NK-92 treated with Interleukin-12 subunit alpha and Interleukin-12 subunit beta, amount 100 ng/mL, for 24 hours (cell line): Measurements from ENCODE around the gene MAML3.

Experiments used
- DNase-seq: peaks from one replicate; lab custom pipeline; 2025; lab: John Stamatoyannopoulos, UW

MAML3 gene

GRCh38 chr4:139863531-139863930 is 290.5 kb downstream of the MAML3 start:
- DNase-seq: no peak

DNA sequence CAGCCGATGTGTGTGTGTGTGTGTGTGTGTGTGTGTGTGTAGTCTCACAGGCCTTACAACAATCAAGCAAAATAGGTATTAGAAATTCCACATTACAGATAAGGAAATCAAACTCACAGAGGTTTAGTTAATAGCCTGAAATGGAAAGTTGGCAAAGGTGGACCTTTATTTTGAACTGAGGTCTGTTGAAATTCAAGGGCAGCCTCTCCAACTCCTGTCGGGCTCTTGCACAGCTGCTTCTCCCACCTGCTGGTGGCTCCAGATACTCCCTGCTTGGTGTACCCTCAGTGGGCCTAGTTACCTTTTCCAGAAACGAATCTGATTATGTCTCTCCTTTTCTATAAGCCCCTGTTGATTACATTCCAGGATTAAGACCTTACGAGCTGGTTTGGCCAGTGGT is 292.5 kb downstream of the MAML3 start:
- no peak for DNase-seq

DNA sequence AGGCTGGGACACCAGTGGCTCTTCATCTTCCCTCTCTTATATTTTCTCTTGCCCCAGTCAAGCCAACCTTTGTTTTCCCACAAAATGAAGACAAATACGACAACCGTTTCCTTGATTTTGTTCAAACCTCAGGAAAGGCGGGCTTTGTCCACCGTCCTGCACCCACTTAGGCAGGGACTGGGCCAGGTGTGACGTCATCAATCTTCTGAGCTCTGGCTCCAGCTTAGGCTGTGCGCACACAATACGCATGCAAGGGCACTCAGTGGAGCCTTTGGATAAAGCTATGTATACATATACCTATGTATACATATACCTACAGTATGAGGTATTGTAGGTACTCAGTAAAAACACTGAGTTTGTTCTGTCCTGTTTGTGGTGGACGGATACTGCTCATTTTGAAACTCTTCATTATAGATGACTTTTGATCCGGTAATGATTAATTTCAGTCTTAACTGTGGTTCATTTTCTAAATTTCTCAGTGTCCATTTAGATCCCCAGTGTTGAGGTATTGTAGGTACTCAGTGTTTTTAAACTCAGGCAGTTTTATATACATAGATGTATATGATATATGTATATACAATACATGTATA is 293.5 kb downstream of the MAML3 start:
- DNase-seq: no peak

GRCh38 chr4:139859876-139860275 is 294.1 kb downstream of the MAML3 start:
- DNase-seq: no peak

- DNase-seq: no peak
Measured at GRCh38 chr4:139858436-139859205, 295.4 kb downstream of the MAML3 start.

DNA sequence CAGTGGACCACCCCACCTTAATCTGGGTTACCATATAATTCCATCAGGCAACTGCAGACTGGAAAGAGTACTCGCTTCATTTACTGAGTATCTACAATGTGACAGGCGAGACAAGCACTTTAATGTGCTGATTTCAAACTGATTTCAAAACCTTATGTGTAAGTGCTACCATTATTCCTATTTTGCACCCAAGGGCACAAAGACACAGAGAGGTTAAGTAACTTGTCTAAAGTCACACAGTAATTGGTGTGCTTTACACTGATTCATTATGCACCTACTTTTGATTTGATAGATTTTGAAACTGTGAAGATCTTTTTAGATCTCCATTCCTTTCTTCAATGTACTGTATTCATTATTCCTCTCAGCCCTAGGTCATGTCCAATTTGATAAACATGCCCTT is 296.0 kb downstream of the MAML3 start:
- DNase-seq: no peak

DNA sequence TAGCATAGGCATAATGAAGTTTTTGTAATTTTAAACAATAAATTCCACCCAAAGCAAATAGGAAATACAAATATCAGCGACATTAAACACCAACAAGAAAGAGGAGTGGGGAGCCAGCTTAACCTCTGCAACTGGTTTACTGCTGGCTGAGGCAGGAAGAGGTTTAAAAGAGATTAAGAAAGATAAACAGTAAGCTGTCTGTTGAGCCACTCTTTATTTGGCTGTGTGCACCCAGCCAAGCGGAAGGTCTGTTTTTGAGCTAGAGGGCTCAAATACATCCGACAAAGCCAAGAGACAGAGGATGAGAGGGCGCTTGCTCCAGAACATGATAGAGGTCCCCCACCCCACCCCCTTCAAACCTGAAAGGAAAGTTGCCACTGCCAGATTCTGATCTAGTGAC is 297.0 kb downstream of the MAML3 start:
- DNase-seq: no peak

DNA sequence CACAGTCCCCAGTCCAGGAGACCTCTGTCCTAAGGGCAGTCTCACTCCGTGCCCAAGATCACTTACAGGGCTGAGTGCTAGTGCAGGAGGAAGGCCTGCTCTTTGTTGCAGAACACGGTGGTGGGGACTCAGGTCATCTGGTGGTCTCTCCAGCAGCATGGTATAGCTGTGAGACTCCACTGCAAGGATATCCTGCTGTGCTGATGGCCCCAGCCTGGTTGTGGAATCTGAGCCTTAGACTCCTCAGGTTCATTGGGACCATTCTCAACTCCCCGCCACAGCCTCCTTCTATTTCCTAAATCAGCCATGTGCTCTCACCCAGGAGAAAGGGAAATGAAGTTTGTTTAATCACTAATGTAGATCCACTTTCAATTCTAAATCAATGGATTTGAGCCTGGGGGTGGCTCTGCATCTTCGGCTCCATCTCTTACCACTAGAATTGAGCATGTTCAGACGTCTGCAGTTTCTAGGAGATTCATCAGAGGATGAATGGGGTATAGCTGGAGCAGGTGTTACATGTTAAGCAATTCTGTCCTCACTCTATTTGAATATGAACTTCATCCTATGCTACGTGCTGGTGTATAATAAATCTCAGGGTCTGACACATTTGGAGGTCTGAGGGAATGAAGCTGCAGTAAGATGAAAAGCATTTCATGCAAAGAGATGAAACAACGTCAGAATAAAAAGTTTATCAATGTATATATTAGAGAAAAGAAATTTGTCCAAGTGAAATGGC is 299.1 kb downstream of the MAML3 start:
- DNase-seq: no peak

DNA sequence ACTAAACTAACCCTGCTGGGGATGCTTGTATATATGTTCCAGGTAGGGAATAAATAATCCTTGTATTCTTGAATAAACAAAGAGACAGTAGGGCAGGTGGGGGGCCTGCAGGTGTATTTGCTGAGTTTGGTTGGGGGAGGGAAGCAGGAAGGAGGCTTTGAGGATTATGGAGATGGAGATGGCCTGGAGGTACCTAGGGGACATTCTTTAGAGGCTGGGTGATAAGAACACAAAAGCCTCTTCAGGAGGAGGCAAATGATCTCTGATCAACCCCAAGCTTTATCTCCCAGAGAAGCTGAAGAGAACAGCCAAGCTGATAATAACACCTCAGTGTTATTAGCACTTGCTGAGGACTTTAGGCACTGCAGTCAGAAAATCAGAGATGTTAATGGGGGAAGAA is 300.7 kb downstream of the MAML3 start:
- no peak for DNase-seq

- no peak for DNase-seq
Measured at GRCh38 chr4:139852612-139853269, 301.2 kb downstream of the MAML3 start.

GRCh38 chr4:139851639-139852038 is 302.3 kb downstream of the MAML3 start:
- DNase-seq: no peak

GRCh38 chr4:139851133-139851532 is 302.9 kb downstream of the MAML3 start:
- DNase-seq: no peak

GRCh38 chr4:139849219-139849618 is 304.8 kb downstream of the MAML3 start:
- DNase-seq: no peak

GRCh38 chr4:139848028-139848427 is 306.0 kb downstream of the MAML3 start:
- DNase-seq: no peak

- DNase-seq: no peak
Measured at GRCh38 chr4:139847602-139848001, 306.4 kb downstream of the MAML3 start.

- DNase-seq: no peak
Measured at GRCh38 chr4:139846766-139847165, 307.2 kb downstream of the MAML3 start.

DNA sequence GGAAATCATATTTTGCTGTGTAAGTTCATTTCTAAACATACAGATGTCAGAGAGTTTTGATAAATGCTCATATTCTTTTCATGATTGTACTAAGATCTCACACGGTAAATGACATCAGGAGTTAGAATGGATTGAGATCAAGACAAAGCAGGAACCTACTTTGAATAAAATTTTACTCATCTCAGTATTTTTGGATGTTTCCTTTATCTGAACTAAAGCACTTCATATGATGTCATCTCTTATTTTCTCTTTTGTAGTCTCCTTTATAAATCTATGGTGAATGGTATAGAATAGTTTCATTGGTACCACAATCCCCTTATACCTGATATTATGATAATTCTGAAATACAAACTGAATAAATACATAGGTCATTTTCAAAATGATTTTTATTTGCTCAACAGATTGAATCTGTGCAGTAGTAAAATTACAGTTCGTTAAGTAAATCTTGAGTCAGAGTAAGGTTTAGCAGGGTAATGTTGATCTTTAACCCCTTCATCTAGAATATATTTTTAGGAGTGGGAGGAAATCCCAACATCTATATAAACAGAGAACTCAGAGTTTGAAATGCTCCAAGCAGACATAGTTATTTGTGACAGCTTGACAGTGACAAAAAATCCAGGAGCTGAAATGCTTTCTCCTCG is 308.4 kb downstream of the MAML3 start:
- DNase-seq: no peak

DNA sequence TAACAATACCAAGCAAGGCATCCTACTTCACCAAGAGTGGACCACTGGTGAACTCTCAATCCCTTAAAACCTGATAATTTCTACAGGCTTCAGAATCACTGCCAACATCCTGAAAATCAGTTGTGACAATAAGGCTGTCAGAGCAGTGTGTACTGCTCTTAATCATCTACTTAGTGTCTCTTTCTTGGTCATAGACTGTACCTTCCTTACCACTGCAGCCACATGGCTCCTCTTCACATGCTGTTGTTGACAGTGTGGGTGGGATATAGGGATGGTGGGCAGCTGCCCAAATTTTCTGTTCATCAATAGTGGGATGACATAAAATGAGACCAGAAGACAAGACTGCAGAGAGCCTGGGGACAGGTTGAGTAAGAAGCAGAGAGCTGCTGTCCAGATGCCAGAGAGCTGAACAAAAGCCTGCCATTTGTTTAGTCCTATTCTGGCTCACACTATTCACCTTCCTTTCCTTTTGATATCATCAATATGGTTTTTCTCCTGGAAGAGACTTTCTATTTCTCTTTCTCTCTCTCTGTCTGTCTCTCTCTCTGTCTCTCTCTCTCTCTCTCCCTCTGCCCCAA is 309.4 kb downstream of the MAML3 start:
- no peak for DNase-seq

GRCh38 chr4:139844057-139844456 is 309.9 kb downstream of the MAML3 start:
- no peak for DNase-seq

GRCh38 chr4:139843641-139844040 is 310.3 kb downstream of the MAML3 start:
- no peak for DNase-seq

DNA sequence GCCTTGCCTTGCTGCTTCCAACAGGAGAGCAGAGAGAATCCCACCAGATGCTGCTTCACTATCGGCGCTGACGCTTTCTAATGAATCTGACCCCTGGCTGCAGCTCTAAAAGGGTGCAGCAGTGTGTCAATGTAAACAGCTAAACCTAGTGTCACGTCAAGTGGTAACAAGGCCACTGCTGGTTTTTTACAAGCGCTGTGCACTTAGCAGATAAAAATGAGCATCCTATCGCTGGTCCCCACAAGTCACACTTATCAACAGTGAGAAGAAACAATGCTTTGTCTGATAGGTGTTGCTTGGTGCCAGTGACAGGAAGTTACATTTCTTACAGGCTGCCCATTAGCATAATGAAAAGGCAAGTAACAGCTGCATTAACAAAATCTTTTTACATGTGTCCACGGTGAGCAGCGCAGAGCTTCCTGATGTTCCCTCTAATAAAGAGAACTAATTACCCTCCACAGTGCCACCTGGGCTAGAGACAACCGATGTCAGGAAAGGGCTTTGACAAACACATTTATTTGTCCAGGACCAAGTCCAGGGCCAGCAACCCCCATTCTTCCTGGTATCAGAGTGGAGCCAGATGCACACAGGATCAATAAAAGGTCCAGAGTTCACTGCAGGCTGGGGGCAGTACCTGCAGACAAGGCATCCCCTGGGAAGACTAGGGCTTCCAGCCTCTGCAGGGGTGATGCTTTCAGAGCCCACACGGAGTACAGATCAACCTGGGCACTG is 312.4 kb downstream of the MAML3 start:
- no peak for DNase-seq
